HS-27A (cell line): ENCODE measurements around the gene PIAS4.
A peak's percentile ranks its signal among the peaks of the same experiment; 100 is the strongest.
"Not testable (repeated sequence)": the region's sequence is repeated elsewhere in the genome, so short reads cannot be mapped to it uniquely, and the experiment has no call there.

Experiments used
- DNase-seq: peaks from one replicate; pipeline ENCODE4 v3.0.0-alpha.2; 2012; ENCODE audit warnings: low read depth, missing footprints

Gene PIAS4, protein sequence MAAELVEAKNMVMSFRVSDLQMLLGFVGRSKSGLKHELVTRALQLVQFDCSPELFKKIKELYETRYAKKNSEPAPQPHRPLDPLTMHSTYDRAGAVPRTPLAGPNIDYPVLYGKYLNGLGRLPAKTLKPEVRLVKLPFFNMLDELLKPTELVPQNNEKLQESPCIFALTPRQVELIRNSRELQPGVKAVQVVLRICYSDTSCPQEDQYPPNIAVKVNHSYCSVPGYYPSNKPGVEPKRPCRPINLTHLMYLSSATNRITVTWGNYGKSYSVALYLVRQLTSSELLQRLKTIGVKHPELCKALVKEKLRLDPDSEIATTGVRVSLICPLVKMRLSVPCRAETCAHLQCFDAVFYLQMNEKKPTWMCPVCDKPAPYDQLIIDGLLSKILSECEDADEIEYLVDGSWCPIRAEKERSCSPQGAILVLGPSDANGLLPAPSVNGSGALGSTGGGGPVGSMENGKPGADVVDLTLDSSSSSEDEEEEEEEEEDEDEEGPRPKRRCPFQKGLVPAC

GRCh38 chr19:4007021-4007835 is at the start of gene PIAS4:
Gene PIAS4 (plus strand): TSS chr19:4007736. CDS start chr19:4007761, 25 bp downstream.
- DNase-seq: no peak

- DNase-seq: no peak
Measured at GRCh38 chr19:3958836-3959765, 48.4 kb upstream of the PIAS4 start.

- no peak for DNase-seq
Measured at GRCh38 chr19:3959766-3960131, 47.8 kb upstream of the PIAS4 start.

DNA sequence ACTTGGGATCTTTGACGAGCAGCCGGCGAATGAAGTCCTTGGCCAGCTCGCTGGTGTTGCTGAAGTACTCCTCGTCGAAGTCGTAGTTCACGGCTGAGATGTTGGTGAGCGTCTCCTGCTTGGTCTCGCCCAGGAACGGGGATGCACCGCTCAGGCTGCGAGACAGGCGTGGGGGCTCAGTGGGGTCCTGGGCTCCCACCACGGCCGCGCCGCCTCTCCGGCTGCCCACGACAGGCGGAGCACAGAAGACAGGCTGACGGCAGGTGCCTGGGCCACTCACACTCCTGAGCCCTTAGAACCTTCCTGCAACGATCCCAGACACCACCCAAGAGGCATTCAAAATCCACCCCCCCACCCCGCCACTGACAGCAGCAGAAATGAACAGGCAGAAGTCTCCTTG is 46.5 kb upstream of the PIAS4 start:
- no peak for DNase-seq

DNA sequence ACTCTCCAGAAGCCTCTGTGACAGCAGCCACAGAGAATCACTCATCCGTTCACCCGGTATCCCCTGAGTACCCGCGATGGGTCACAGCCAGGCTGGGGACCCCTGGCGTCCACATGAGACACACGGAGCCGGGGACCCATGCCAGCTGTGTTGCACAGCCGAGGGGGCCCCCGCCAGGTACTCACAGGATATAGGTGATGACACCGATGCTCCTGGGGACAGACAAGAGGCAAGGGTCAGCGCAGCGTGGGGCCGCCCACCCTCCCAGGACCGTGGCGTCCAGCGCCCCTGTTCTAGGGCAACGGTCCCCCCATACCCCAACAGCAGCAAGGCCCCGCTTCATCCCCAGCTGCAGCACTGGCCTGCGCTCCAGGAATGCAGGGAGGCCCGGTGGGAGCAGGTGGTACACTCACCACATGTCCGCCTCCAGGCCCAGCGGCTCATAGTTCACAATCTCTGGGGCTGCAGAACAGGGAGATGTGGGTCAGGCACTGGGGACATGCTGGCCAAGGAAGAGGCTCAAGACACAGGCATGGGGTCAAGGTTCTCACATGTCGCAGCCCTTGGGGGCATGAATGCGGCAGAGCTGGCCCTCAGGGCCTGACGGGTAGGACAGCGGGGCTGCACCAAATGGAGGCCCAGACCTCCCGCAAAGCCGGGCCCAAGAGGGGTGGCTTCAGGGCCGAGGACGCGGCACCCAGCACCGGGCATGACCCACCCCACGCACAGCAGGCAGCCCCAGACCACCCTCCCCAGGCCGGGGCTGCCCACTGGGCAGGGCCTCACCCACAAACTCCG is 43.9 kb upstream of the PIAS4 start:
- DNase-seq: no peak

DNA sequence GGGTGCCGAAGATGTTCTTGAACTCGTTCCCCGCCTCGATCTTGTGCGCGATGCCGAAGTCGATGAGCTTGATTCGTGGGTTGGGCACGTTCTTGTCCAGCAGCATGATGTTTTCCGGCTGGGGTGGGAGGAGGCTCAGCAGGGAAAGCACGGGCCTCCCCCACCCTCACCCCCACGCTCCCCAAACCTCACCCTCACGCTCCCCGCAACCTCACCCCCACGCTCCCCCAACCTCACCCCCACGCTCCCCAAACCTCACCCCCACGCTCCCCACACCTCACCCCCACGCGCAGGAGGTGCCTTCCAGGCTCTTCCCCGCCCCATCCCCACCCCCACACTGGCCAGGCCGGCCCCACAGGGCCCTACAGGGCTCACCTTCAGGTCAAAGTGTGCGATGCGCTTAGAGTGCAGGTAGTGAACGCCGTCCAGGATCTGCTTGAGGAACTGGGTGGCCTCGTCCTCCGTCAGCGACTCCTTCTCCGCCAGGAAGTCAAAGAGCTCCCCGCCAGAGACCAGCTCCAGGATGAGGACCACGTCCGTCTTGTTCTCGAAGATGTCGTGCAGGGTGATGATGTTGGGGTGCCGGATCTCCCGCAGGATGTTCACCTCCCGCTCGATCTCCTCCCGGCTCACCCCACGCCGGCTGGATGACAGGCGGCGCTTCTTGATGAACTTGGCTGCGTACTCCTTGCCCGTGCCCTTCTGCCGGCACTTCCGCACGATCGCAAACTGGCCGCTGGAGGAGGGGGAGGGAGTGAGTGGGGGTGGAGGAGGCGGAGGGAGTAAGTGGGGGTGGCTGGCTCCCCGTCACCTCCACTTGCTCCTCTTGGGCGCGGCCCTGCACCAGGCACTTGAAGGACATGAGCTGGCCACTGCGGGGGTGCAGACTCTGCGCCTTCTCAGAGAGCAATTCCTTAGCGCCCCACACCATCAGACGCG is 43.0 kb upstream of the PIAS4 start:
- no peak for DNase-seq

- no peak for DNase-seq
Measured at GRCh38 chr19:3966051-3967017, 41.2 kb upstream of the PIAS4 start.

GRCh38 chr19:3967983-3968382 is 39.6 kb upstream of the PIAS4 start:
- DNase-seq: not testable (repeated sequence)

DNA sequence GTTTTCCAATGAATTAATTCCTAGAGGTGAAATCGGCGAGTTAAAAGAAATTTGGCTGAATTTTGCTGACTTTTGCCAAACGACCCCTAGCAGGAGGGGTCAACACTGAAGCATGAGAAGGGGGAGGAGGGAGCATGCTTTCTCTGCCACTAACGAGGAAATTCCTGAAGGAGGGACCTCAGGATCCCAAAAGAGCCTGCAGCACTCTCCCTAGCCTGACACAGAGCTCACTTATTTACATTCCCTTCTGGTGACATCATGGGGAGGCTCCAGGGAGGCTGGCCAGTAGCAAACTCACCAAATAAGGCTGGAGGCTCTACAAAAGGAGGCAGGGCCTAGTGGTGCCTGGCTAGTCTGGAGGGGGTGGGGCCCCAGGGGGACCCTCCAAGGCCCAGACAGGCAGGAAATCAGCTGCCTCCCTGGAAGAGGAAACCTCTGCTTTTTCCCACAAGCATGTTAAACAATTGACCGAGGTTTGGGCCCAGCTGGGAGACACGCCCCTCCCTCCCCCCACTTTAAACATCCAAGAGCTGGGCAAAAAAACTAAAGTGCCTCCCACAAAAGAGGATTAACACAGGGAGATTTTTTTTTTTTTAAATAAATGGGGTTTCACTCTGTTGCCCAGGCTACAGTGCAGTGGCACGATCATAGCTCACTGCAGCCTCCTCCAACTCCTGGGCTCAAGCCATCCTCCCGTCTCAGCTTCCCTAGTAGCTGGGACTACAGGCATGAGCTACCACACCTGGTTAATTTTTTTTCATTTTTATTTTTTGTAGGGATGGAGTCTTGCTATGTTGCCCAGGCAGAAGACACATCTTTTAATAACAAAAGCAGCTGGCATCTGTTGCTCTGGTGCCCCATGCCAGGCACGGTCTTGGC is 38.7 kb upstream of the PIAS4 start:
- peak; percentile 97 for DNase-seq

DNA sequence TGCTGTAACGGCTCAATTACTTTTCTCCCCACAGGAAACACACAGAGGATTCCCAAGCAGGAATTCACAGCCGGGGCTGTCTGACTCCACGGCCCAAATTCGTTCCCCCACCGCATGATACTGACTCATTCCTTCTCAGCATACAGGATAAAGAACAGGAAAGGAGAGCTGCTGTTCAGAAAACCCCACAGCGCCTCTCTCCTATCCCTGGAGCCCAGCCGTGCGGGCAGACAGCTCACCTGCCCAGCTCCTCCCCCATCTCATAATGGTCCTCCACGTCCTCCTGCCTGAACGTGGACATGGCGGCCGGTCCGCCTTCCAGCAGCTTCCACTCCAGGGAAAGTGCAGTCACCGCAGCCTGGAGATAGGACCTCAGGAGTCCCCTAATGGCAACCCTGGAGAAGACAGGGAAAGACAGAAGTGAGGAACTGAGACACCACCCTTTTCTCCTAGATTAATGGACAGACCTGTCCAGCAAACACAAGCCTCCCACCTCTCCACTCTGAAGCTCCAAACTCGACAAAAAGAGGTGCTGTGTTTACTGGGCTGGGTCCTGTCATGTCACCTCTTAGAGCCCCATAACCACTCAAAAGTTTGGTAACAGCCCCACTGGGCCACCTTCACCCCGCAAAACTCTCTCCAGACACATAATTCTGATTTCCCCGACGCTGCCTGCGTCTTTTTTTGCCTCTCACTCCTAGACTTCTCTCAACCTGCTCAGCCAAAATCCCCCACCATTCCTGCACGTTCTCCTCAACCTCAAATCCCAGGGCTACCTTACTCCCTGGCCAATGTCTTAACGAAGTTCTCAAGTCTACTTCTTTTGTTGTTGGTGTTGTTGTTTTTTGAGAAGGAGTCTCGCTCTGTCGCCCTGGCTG is 37.9 kb upstream of the PIAS4 start:
- DNase-seq: peak; percentile 73

GRCh38 chr19:3970313-3970807 is 37.2 kb upstream of the PIAS4 start:
- no peak for DNase-seq

DNA sequence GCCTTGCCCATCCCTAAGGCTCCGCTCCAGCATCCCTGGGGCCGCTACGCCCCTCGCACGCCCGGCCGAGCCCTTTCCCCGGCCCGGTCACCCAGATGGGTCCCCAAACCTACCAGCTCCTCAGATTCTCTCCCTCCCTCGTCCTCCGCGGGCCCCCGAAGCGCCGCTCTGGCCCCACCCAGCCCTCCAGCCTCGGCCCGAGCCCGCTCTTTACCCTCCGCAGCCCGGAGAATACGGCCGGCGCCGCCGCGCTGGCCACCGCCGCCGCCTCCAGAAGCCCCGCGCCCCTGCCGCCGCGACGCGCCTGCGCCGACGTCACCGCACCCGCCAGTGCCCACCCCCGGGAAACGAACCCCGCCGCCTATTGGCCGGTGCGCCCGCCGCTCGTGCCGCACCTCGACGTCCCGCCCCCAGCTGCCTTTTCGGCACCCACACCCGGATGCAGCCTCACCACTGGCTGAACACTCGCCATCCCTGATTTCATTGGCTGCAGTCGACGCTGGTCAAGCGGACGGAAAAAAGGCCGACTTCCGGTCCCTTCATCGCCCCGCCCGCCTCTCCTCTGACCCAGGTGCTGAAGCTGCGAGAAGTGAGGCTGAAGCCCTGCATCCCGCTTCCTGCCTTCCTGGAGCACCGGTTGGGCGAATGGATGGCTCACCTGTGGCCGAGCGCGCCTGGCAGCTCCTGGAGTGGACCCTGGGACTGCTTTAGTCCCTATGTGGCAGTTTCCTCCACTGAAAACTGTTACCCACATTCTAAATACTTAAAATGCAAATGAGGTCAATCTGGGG is 36.5 kb upstream of the PIAS4 start, which contains the start of gene DAPK3:
Gene DAPK3, minus strand, starts transcription at position 292 of the 791 bp plus-strand sequence. CDS start 1,364 bp downstream, outside the sequence.
- peak; percentile 84 for DNase-seq

DNA sequence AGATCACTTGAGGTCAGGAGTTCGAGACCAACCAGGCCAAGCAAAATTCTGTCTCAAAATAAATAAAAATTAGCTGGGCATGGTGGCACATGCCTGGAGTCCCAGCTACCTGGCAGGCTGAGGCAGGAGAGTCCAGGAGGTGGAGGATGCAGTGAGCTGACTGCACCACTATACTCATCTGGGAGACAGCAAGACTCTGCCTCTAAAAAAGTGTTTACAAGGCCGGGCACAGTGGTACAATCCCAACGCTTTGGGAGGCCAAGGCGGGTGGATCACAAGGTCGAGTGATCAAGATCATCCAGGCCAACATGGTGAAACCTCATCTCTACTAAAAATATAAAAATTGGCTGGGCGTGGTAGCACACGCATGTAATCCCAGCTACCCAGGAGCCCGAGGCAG is 32.4 kb upstream of the PIAS4 start:
- DNase-seq: no peak

DNA sequence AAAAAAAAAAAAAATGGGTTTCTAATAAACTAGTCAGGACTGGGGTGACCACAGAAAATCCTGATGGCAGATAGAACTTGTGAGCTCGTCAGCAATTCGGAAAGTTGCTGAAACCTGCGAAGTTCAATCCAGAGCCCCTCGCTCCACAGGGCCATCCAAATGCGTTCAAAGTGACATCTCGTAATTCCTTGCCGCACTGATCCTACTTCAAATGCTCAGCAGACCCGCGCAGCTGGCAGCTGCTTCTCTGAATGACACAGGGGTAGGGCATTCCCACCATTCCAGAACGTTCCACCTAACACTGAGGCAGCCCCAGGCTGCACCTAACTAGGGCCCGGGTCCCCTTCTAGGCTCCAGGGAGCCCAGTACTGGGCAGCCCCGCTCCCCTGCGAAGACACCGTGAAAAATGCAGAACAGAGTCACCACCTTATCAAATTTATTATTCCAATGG is 31.9 kb upstream of the PIAS4 start:
- no peak for DNase-seq

- DNase-seq: no peak
Measured at GRCh38 chr19:3976495-3977241, 30.9 kb upstream of the PIAS4 start.
